ENCODE data around the gene MED1. TPM values are rescaled to one million over a fixed set of nuclear protein-coding genes. Genes with fewer than 3 reads are reported as not detected.

The MED1 gene
- total RNA-seq, 1 donor from 2014 or later = 40.9 TPM

GRCh38 chr17:39364236-39365025, 86.6 kb downstream of the MED1 start:
- DNase-seq (ENCODE audit: low spot score) = no peak

GRCh38 chr17:39361064-39361463, 90.0 kb downstream of the MED1 start:
- no peak for DNase-seq (ENCODE audit: low spot score)

- no peak for DNase-seq (ENCODE audit: low spot score)
These were observed 90.5 kb downstream of the MED1 start for GRCh38 chr17:39360537-39360936.

GRCh38 chr17:39359994-39360393, 91.1 kb downstream of the MED1 start:
- no peak for DNase-seq (ENCODE audit: low spot score)

- DNase-seq (ENCODE audit: low spot score) = no peak
These were observed 93.1 kb downstream of the MED1 start for GRCh38 chr17:39357986-39358385.

GRCh38 chr17:39357488-39357887, 93.6 kb downstream of the MED1 start:
- no peak for DNase-seq (ENCODE audit: low spot score)

Other genes with a start within 250 kb of the MED1 start
- gene STAC2, start 225.3 kb downstream of the MED1 start, total RNA-seq = 1.6 TPM
- 19.4 TPM for gene FBXL20, start 49.6 kb downstream of the MED1 start, total RNA-seq
- gene CDK12, start 10.2 kb upstream of the MED1 start, total RNA-seq = 110 TPM
- gene NEUROD2, start 156.7 kb upstream of the MED1 start, total RNA-seq = not detected
- 40.4 TPM for gene PPP1R1B, start 175.7 kb upstream of the MED1 start, total RNA-seq
- gene STARD3, start 185.9 kb upstream of the MED1 start, total RNA-seq = 64.4 TPM
- 0.81 TPM for gene TCAP, start 214.1 kb upstream of the MED1 start, total RNA-seq
- 7.1 TPM for gene PNMT, start 217.2 kb upstream of the MED1 start, total RNA-seq
- 56.9 TPM for gene PGAP3, start 236.8 kb upstream of the MED1 start, total RNA-seq
- 278 TPM for gene ERBB2, start 248.8 kb upstream of the MED1 start, total RNA-seq